Neural progenitor cell (in vitro differentiated cells): ENCODE data around the gene GALNT2. TPM values are rescaled to one million over a fixed set of nuclear protein-coding genes. Genes with fewer than 3 reads are reported as not detected.

Experiments
- DNase-seq: peaks from one replicate; pipeline ENCODE4 v3.0.0-alpha.2; 2016; ENCODE audit warnings: low spot score
- H2AFZ ChIP-seq: fragments of 200-600 bp; sonication (generic); replicated peaks from 2 replicates; pipeline ENCODE4 v1.6.1; 2016; ENCODE audit warnings: antibody characterized with exemption
- H3F3A ChIP-seq: fragments of 200-600 bp; sonication (generic); 2 replicates; pipeline ENCODE4 v1.6.1; 2016; ENCODE audit warnings: antibody characterized with exemption, low read depth
- H3K27ac ChIP-seq: fragments of 200-600 bp; sonication (generic); 2 replicates; pipeline ENCODE4 v1.5.1; 2016; ENCODE audit warnings: mild to moderate bottlenecking
- H3K27me3 ChIP-seq: fragments of 200-600 bp; sonication (generic); 2 replicates; pipeline ENCODE4 v1.6.1; 2016; ENCODE audit warnings: mild to moderate bottlenecking, moderate library complexity
- H3K36me3 ChIP-seq: fragments of 200-600 bp; sonication (generic); 2 replicates; pipeline ENCODE4 v1.5.1; 2016
- H3K4me1 ChIP-seq: fragments of 200-600 bp; sonication (generic); 2 replicates; pipeline ENCODE4 v1.6.1; 2016; ENCODE audit warnings: mixed run types
- H3K4me2 ChIP-seq: fragments of 200-600 bp; sonication (generic); 2 replicates; pipeline ENCODE4 v1.6.1; 2016
- H3K4me3 ChIP-seq: fragments of 200-600 bp; sonication (generic); 2 replicates; pipeline ENCODE4 v1.5.1; 2016
- H3K79me2 ChIP-seq: fragments of 200-600 bp; sonication (generic); 2 replicates; pipeline ENCODE4 v1.6.1; 2016; ENCODE audit warnings: low read depth
- H3K9ac ChIP-seq: fragments of 200-600 bp; sonication (generic); 2 replicates; pipeline ENCODE4 v1.6.1; 2016
- H3K9me3 ChIP-seq: fragments of 200-600 bp; sonication (generic); 2 replicates; pipeline ENCODE4 v1.5.1; 2016; ENCODE audit warnings: low read depth
- H4K20me1 ChIP-seq: fragments of 200-600 bp; sonication (generic); 2 replicates; pipeline ENCODE4 v1.6.1; 2016; ENCODE audit warnings: low read depth
- H3K27ac Mint-ChIP-seq: 3 replicates; pipeline ENCODE4 v1.8.0; 2021; ENCODE audit warnings: mixed read lengths
- H3K27me3 Mint-ChIP-seq: 2 replicates; pipeline ENCODE4 v1.8.0; 2022; ENCODE audit warnings: low read depth, mild to moderate bottlenecking, inconsistent platforms, moderate library complexity, mixed read lengths; ENCODE audit not compliant: insufficient read depth
- H3K36me3 Mint-ChIP-seq: 3 replicates; pipeline ENCODE4 v1.8.0; 2021; ENCODE audit warnings: mixed read lengths
- H3K4me1 Mint-ChIP-seq: 3 replicates; pipeline ENCODE4 v1.8.0; 2021; ENCODE audit warnings: mixed read lengths
- H3K4me3 Mint-ChIP-seq: 3 replicates; pipeline ENCODE4 v1.8.0; 2021; ENCODE audit warnings: mild to moderate bottlenecking, moderate library complexity, mixed read lengths
- H3K9me3 Mint-ChIP-seq: 3 replicates; pipeline ENCODE4 v1.8.0; 2020; ENCODE audit warnings: mixed read lengths
- EZH2 ChIP-seq: fragments of 200-600 bp; sonication (generic); IDR thresholded peaks from 2 replicates; pipeline ENCODE4 v1.6.1; 2017; ENCODE audit warnings: antibody characterized with exemption, mild to moderate bottlenecking, moderate library complexity
- EZH2phosphoT487 ChIP-seq: fragments of 200-600 bp; sonication (generic); IDR thresholded peaks from 2 replicates; pipeline ENCODE4 v1.6.1; 2017; ENCODE audit warnings: antibody characterized with exemption
- total RNA-seq: library from RNA; depleted of rRNA; stranded (reverse); fragments of >200 nt; gene quantifications from 2 replicates; pipeline ENCODE4 v1.2.3, GENCODE V29; 2015; ENCODE audit warnings: low replicate concordance
- TF ChIP-seq, protein P1 (sequence below): fragments of 200-600 bp; sonication (generic); IDR thresholded peaks from 2 replicates; pipeline ENCODE4 v1.5.1; 2017; ENCODE audit warnings: antibody characterized with exemption, mild to moderate bottlenecking

GALNT2 gene
- total RNA-seq, 1 donor from 2014 or later, result 37.6 TPM

GRCh38 chr1:230280054-230280795, 213.2 kb downstream of the GALNT2 start:
- Histone ChIP-seq H3K27ac (no peak overlapping the region), H3K4me2 (no peak overlapping the region), H4K20me1 (peaks cover 14% of the 10 kb centered on the region), H2AFZ (no peak overlapping the region), H3K27me3 (no peaks in the 10 kb centered on the region), H3K36me3 (peaks cover 5% of the 10 kb centered on the region), H3F3A (peaks cover 31% of the 10 kb centered on the region), H3K4me3 (no peak overlapping the region), H3K79me2 (no peaks in the 10 kb centered on the region), H3K9me3 (no peaks in the 10 kb centered on the region), H3K9ac (no peak overlapping the region), H3K4me1 (peaks cover 18% of the 10 kb centered on the region)
- TF ChIP-seq, protein P1, sequence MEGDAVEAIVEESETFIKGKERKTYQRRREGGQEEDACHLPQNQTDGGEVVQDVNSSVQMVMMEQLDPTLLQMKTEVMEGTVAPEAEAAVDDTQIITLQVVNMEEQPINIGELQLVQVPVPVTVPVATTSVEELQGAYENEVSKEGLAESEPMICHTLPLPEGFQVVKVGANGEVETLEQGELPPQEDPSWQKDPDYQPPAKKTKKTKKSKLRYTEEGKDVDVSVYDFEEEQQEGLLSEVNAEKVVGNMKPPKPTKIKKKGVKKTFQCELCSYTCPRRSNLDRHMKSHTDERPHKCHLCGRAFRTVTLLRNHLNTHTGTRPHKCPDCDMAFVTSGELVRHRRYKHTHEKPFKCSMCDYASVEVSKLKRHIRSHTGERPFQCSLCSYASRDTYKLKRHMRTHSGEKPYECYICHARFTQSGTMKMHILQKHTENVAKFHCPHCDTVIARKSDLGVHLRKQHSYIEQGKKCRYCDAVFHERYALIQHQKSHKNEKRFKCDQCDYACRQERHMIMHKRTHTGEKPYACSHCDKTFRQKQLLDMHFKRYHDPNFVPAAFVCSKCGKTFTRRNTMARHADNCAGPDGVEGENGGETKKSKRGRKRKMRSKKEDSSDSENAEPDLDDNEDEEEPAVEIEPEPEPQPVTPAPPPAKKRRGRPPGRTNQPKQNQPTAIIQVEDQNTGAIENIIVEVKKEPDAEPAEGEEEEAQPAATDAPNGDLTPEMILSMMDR, result peak; percentile 24
- no peak for TF ChIP-seq EZH2
- H3K4me3 Mint-ChIP-seq, result no peak overlapping the region
- no peak for DNase-seq
- H3K4me1 Mint-ChIP-seq, result peaks cover 21% of the 10 kb centered on the region
- H3K9me3 Mint-ChIP-seq, result peaks cover 3% of the 10 kb centered on the region
- H3K36me3 Mint-ChIP-seq, result peaks cover 17% of the 10 kb centered on the region
- H3K27me3 Mint-ChIP-seq, result peaks cover 3% of the 10 kb centered on the region
- no peak overlapping the region for H3K27ac Mint-ChIP-seq

DNA sequence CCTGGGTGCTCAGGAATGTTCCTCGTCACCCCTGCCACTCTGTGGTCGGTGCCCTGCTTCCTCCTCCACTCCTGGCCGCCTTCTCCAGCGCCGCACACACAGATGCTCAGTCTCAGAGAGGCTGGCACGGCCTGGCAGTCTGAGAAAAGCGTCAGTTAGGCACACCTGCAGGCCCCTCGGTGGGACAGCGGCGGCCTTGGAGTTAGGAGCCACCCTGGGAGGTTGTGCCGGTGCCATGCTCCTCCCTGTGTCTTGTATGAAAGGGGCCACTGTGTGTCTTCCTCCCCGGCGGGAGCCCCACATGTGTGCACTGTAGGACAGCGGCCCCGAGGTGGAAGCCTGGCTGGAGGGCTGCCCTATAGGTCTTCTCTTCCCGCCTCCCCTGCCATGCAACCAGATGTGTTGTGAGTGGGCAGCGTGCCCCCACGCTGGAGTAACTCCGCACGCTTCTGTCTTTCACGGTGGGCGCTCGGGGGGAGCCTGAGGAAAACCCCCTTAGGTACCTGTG, 213.9 kb downstream of the GALNT2 start:
- H3K27ac Mint-ChIP-seq, result peak overlapping the region; percentile 62
- Histone ChIP-seq H2AFZ (no peak overlapping the region), H3K36me3 (no peaks in the 10 kb centered on the region), H3K27me3 (no peaks in the 10 kb centered on the region), H3K4me2 (no peak overlapping the region), H3K9ac (no peak overlapping the region), H4K20me1 (peaks cover 14% of the 10 kb centered on the region), H3F3A (peaks cover 24% of the 10 kb centered on the region), H3K4me3 (no peak overlapping the region), H3K4me1 (peaks cover 21% of the 10 kb centered on the region), H3K9me3 (no peaks in the 10 kb centered on the region), H3K27ac (no peak overlapping the region), H3K79me2 (no peaks in the 10 kb centered on the region)
- no peak overlapping the region for H3K4me3 Mint-ChIP-seq
- peaks cover 18% of the 10 kb centered on the region for H3K36me3 Mint-ChIP-seq
- H3K9me3 Mint-ChIP-seq, result peaks cover 3% of the 10 kb centered on the region
- peaks cover 3% of the 10 kb centered on the region for H3K27me3 Mint-ChIP-seq
- no peak for DNase-seq
- peaks cover 24% of the 10 kb centered on the region for H3K4me1 Mint-ChIP-seq
- TF ChIP-seq, protein P1, result no peak
- no peak for TF ChIP-seq EZH2
- no peak for TF ChIP-seq EZH2phosphoT487

- Mint-ChIP-seq H3K9me3 (peaks cover 3% of the 10 kb centered on the region), H3K4me1 (peaks cover 28% of the 10 kb centered on the region), H3K4me3 (no peak overlapping the region), H3K27me3 (peaks cover 7% of the 10 kb centered on the region), H3K36me3 (peaks cover 17% of the 10 kb centered on the region), H3K27ac (no peak overlapping the region)
- no peak overlapping the region for H3K27ac ChIP-seq
- H3K9ac ChIP-seq, result no peak overlapping the region
- H3K4me3 ChIP-seq, result no peak overlapping the region
- H3K4me1 ChIP-seq, result peaks cover 20% of the 10 kb centered on the region
- peaks cover 18% of the 10 kb centered on the region for H3F3A ChIP-seq
- no peaks in the 10 kb centered on the region for H3K36me3 ChIP-seq
- no peak overlapping the region for H2AFZ ChIP-seq
- no peak for DNase-seq
- no peaks in the 10 kb centered on the region for H3K27me3 ChIP-seq
- H3K79me2 ChIP-seq, result no peaks in the 10 kb centered on the region
- no peak overlapping the region for H3K4me2 ChIP-seq
- peaks cover 12% of the 10 kb centered on the region for H4K20me1 ChIP-seq
- no peaks in the 10 kb centered on the region for H3K9me3 ChIP-seq
- no peak for TF ChIP-seq EZH2
- TF ChIP-seq EZH2phosphoT487, result no peak
- TF ChIP-seq, protein P1, result no peak
Observed at GRCh38 chr1:230281556-230281955, 214.5 kb downstream of the GALNT2 start.
